ENCODE results near the gene HMCN2. TPM values are rescaled to one million over a fixed set of nuclear protein-coding genes. Genes with fewer than 3 reads are reported as not detected.

The HMCN2 gene
- total and polyA plus RNA-seq, 2 donors (not counting 1 experiment from before 2014, with no cell fraction given): 0.01 TPM; not detected in 1

DNA sequence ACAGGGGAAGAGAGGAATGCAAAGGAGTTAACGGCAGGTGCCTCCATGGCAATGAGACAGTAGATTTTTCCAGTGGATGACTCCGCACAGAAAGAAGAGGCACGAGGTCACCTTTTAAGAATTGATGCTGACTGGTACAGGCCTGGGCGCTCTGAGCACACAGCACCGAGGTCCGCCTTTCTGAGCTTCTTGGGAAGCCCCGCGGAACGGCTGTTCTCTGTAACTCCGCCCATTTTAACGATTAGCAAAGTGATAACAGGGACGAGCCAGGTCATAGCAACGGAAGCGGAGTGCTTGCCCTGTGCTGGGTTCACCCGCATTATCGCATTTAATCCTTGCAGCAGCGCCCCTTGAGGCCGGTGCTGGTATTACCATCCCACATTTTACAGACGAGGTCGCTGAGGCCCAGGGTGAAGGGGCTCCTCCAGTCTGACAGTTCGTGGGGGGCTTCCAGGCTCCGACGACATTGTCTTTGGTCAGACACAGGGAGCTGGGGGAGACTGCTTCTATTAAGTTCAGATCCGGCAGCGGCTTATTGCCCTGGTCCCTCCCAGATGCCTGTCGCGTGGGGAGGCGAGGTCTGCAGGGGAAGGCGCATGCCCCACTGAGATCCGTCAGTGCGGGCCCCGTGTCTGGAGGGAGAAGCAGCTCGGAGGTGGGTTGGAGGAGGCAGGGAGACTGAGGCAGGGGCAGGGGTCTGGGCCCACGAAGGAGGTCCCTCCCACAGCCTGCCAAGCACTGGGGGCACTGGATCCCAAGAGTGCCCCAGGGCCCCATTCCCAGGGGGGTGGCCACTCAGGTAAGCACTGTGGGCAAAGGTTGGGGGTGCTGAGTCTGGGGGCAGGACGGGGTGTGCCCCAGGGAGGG, 22.3 kb upstream of the HMCN2 start:
- no peaks in the 10 kb centered on the region for H4K20me1 ChIP-seq (ENCODE audit: control insufficient read depth, insufficient read depth, low read length, poor library complexity, severe bottlenecking)
- ATAC-seq (ENCODE audit: low read depth) (peak; percentile 55), DNase-seq (peak; percentile 79)
- H3K27ac ChIP-seq (ENCODE audit: low read length in 2 of 2): no peak overlapping the region
- no peaks in the 10 kb centered on the region for H3K36me3 ChIP-seq (replicated peaks in 1 of 2; ENCODE audit: control extremely low read depth in 1 of 2, control insufficient read depth in 1 of 2, extremely low read depth in 1 of 2, insufficient read depth in 2 of 2, low read length in 1 of 2)
- intact Hi-C loops (cut with micrococcal nuclease): loop anchor here (5.0 kb wide), 1 partner anchor 356 kb away; no protein-coding TSS in a partner anchor
- H3K4me1 Mint-ChIP-seq: peaks cover 29% of the 10 kb centered on the region
- no peak for TF ChIP-seq EZH2 (IDR thresholded peaks at IDR 0.05; ENCODE audit: borderline replicate concordance, insufficient read depth, low read depth, low read length, poor library complexity, severe bottlenecking)
- TF ChIP-seq, protein P1, sequence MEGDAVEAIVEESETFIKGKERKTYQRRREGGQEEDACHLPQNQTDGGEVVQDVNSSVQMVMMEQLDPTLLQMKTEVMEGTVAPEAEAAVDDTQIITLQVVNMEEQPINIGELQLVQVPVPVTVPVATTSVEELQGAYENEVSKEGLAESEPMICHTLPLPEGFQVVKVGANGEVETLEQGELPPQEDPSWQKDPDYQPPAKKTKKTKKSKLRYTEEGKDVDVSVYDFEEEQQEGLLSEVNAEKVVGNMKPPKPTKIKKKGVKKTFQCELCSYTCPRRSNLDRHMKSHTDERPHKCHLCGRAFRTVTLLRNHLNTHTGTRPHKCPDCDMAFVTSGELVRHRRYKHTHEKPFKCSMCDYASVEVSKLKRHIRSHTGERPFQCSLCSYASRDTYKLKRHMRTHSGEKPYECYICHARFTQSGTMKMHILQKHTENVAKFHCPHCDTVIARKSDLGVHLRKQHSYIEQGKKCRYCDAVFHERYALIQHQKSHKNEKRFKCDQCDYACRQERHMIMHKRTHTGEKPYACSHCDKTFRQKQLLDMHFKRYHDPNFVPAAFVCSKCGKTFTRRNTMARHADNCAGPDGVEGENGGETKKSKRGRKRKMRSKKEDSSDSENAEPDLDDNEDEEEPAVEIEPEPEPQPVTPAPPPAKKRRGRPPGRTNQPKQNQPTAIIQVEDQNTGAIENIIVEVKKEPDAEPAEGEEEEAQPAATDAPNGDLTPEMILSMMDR (IDR thresholded peaks at IDR 0.05): peak; percentile 89
- 33% methylated on average over 35 of the region's 35 CpGs for WGBS (ENCODE audit: insufficient coverage)
- peak overlapping the region; percentile 52 for H3K4me2 ChIP-seq (replicated peaks; ENCODE audit: low read depth, low read length, poor library complexity, severe bottlenecking)
- POLR2A ChIA-PET: no interaction called here
- H3K27me3 Mint-ChIP-seq: peaks cover 11% of the 10 kb centered on the region
- H3K4me3 ChIP-seq (ENCODE audit: control extremely low read depth in 1 of 5, extremely low read depth in 1 of 5, insufficient read depth in 1 of 5, low read depth in 2 of 5, low read length in 4 of 5): peak overlapping the region in 1 of 5 experiments; percentile 21
- peaks cover 24 to 29% of the 10 kb centered on the region in 2 donors for H3K4me1 ChIP-seq (ENCODE audit: control insufficient read depth in 2 of 2, insufficient read depth in 2 of 2, low read length in 2 of 2)
- no peaks in the 10 kb centered on the region for H3K9me3 ChIP-seq (ENCODE audit: control extremely low read depth in 1 of 3, control insufficient read depth in 2 of 3, insufficient read depth in 1 of 3, low read length in 2 of 3)
- H3K4me3 Mint-ChIP-seq: peak overlapping the region; percentile 44
- no peak overlapping the region for H3K27ac Mint-ChIP-seq
- peaks cover 0 to 5% (median 0%) of the 10 kb centered on the region in 4 experiments for H3K27me3 ChIP-seq (replicated peaks in 1 of 4; ENCODE audit: control extremely low read depth in 1 of 4, control insufficient read depth in 3 of 4, insufficient read depth in 4 of 4, low read length in 3 of 4)
- CTCF ChIA-PET: interaction anchor here (1.3 to 9.6 kb wide), 5 partner anchors 9 to 135 kb away, joined by 3 to 191 read pairs (median 4); no protein-coding TSS in a partner anchor
- no peak overlapping the region for H3K9ac ChIP-seq (ENCODE audit: low read length)
- no peaks in the 10 kb centered on the region for H3K79me2 ChIP-seq (ENCODE audit: control insufficient read depth, insufficient read depth, low read length)
- H2AFZ ChIP-seq (ENCODE audit: insufficient read depth, low read depth, low read length, poor library complexity, severe bottlenecking): peak overlapping the region; percentile 14
- no peaks in the 10 kb centered on the region for H3K9me3 Mint-ChIP-seq (ENCODE audit: insufficient read depth)

DNA sequence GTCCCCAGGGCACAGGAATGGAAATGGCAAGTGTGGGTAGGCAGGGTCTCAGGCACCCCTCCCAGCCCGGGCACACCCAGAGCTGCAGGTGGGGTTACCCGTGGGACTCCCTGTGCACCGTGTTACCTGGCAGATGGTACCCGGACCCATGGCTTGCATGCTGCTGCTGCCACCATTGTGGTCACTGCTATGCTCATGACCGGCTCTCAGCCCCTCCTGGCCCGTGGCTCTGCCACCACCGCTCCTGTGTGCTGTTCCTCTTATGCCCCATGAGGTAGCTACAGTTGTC, 21.7 kb upstream of the HMCN2 start:
- Histone ChIP-seq H3K9me3 (ENCODE audit: control extremely low read depth in 1 of 3, control insufficient read depth in 2 of 3, insufficient read depth in 1 of 3, low read length in 2 of 3) (no peaks in the 10 kb centered on the region), H3K27me3 (replicated peaks in 1 of 4; ENCODE audit: control extremely low read depth in 1 of 4, control insufficient read depth in 3 of 4, insufficient read depth in 4 of 4, low read length in 3 of 4) (peaks cover 0 to 5% (median 0%) of the 10 kb centered on the region in 4 experiments), H2AFZ (ENCODE audit: insufficient read depth, low read depth, low read length, poor library complexity, severe bottlenecking) (no peak overlapping the region), H3K36me3 (replicated peaks in 1 of 2; ENCODE audit: control extremely low read depth in 1 of 2, control insufficient read depth in 1 of 2, extremely low read depth in 1 of 2, insufficient read depth in 2 of 2, low read length in 1 of 2) (no peaks in the 10 kb centered on the region), H3K27ac (ENCODE audit: low read length in 2 of 2) (no peak overlapping the region), H3K9ac (ENCODE audit: low read length) (no peak overlapping the region), H3K4me2 (replicated peaks; ENCODE audit: low read depth, low read length, poor library complexity, severe bottlenecking) (no peak overlapping the region), H3K4me3 (ENCODE audit: control extremely low read depth in 1 of 5, extremely low read depth in 1 of 5, insufficient read depth in 1 of 5, low read depth in 2 of 5, low read length in 4 of 5) (no peak overlapping the region), H3K4me1 (ENCODE audit: control insufficient read depth in 2 of 2, insufficient read depth in 2 of 2, low read length in 2 of 2) (peaks cover 24 to 29% of the 10 kb centered on the region in 2 donors), H4K20me1 (ENCODE audit: control insufficient read depth, insufficient read depth, low read length, poor library complexity, severe bottlenecking) (no peaks in the 10 kb centered on the region), H3K79me2 (ENCODE audit: control insufficient read depth, insufficient read depth, low read length) (no peaks in the 10 kb centered on the region)
- CTCF ChIA-PET: interaction anchor here (0.6 to 9.6 kb wide), 3 partner anchors 16 to 622 kb away, joined by 3 to 191 read pairs (median 7); no protein-coding TSS in a partner anchor
- peaks cover 27% of the 10 kb centered on the region for H3K4me1 Mint-ChIP-seq
- H3K9me3 Mint-ChIP-seq (ENCODE audit: insufficient read depth): no peaks in the 10 kb centered on the region
- no peak for TF ChIP-seq EZH2 (IDR thresholded peaks at IDR 0.05; ENCODE audit: borderline replicate concordance, insufficient read depth, low read depth, low read length, poor library complexity, severe bottlenecking)
- TF ChIP-seq, protein P1 (IDR thresholded peaks at IDR 0.05): no peak
- no peak overlapping the region for H3K27ac Mint-ChIP-seq
- POLR2A ChIA-PET: no interaction called here
- DNase-seq (no peak), ATAC-seq (ENCODE audit: low read depth) (no peak)
- no peak overlapping the region for H3K4me3 Mint-ChIP-seq
- 82% methylated on average over 7 of the region's 7 CpGs for WGBS (ENCODE audit: insufficient coverage)
- peaks cover 15% of the 10 kb centered on the region for H3K27me3 Mint-ChIP-seq
- intact Hi-C loops (cut with micrococcal nuclease): loop anchor here (5.0 kb wide), 1 partner anchor 357 kb away; no protein-coding TSS in a partner anchor
